GM13976 (cell line): ENCODE measurements around the gene PIP4P1.

ENCODE experiments used
- DNase-seq: peaks from one replicate; pipeline ENCODE4 v3.0.0; 2012; ENCODE audit warnings: low spot score
- in situ Hi-C: fragments of 300-500 bp; cut with MboI; formaldehyde crosslinking; loops from one replicate; pipeline ENCODE4 v1.12.0; 2022; ENCODE audit warnings: low sequenced_read_pairs, mixed read lengths, inconsistent platforms; ENCODE audit not compliant: unreplicated experiment
- TF ChIP-seq, protein P1 (sequence below): IDR thresholded peaks from 2 replicates; pipeline ENCODE4 v1.5.1; 2012; ENCODE audit warnings: borderline replicate concordance, mild to moderate bottlenecking; ENCODE audit not compliant: insufficient read depth; ENCODE audit errors: extremely low read depth, missing control alignments, control extremely low read depth

The PIP4P1 gene

DNA sequence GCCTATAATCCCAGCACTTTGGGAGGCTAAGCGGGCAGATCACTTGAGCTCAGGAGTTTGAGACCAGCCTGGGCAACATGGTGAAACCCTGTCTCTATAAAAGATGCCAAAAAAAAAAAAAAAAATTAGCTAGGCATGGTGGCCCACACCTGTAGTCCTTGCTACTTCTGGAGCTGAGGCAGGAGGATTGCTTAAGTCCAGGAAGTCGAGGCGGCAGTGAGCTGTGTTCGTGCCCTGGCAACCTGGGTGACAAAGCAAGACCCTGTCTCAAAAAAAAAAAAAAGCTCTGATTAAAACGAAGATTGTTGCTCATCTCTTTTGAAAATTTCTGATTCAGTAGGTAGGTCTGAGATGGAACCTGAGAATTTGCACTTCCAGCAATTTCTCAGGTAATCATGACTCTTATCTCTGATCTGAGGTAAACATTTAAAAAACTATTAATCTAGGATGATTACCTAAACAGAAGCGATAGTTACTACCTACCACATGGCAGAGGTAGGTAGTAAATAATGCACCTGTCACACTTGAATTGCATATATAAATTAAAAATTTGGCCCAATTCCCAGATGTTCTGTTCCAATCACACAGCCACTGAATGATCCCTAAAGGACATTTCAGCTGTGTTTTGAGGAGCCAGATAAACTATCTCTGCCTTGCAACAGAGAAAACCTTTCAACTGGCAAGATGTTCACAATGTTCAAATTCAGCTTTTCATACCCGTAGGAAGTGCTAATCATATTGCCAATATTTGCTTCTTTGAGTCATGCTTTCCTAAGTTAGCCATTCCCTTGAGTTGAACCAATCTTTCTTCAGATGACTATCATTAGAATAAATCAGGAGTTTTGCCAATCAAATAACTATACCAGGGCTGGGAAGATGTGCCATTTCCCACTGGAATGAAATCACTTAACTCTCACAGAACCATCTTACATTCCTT, 43.7 kb downstream of the PIP4P1 start:
- TF ChIP-seq, protein P1, sequence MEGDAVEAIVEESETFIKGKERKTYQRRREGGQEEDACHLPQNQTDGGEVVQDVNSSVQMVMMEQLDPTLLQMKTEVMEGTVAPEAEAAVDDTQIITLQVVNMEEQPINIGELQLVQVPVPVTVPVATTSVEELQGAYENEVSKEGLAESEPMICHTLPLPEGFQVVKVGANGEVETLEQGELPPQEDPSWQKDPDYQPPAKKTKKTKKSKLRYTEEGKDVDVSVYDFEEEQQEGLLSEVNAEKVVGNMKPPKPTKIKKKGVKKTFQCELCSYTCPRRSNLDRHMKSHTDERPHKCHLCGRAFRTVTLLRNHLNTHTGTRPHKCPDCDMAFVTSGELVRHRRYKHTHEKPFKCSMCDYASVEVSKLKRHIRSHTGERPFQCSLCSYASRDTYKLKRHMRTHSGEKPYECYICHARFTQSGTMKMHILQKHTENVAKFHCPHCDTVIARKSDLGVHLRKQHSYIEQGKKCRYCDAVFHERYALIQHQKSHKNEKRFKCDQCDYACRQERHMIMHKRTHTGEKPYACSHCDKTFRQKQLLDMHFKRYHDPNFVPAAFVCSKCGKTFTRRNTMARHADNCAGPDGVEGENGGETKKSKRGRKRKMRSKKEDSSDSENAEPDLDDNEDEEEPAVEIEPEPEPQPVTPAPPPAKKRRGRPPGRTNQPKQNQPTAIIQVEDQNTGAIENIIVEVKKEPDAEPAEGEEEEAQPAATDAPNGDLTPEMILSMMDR: no peak
- in situ Hi-C loops: no loop called here
- DNase-seq: no peak

DNA sequence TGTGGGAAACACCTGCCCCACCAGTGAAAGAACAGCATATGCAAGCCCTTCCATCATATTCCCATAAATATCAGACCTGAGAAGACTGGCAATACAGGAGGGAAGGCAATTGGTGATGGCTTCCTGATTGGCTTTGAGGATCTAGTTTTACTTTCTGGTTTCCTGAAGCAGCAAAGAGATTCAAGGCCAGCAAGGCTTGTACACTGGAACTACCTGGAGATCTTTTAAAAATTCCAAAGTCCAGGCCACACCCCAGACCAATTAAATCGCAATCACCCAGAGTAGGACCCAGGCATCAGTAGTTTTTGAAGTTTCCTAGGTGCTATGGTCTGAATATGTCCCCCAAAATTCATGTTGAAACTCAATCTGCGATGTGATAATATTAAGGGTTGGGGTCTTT, 45.0 kb downstream of the PIP4P1 start:
- DNase-seq: no peak
- TF ChIP-seq, protein P1: no peak
- in situ Hi-C loops: no loop called here

DNA sequence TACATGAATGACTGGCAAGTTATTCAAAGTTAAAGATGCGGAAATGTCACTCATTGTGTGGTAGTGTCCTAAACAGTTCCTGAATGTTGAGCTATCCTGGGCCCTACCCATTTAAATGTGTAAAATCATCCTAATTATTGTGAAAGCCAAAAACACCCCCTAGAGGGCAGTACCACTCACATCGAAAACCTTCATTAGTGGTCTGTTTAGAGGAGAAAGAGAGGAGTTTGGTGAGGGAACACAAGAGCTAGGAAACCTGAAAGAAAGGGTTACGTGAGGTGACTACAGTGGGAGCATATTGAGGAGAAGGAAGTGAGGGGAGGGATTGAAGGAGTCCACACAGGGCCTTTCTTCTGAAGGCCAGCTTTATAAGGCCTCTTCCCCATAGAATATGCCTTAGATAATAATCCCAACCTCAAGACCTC, 45.4 kb downstream of the PIP4P1 start:
- TF ChIP-seq, protein P1: peak; percentile 12
- in situ Hi-C loops: no loop called here
- DNase-seq: peak; percentile 54

DNA sequence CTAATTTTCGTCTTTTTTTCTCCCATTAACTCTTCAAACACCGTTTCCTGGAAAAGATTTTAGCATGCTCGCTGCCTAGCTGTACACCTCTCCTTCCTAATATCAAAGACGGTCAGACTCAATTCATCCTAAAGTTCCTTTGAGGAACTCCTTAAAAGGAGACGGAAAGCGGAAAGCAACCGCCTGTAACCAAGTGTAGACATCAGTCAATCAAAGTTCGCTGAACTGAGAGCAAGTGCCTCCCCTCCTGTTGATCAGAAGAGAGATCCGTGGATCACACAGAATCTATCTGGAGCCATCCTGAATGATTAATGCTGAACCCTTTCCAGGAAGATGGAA, 47.5 kb downstream of the PIP4P1 start:
- peak; percentile 66 for DNase-seq
- in situ Hi-C loops: no loop called here
- TF ChIP-seq, protein P1: no peak

DNA sequence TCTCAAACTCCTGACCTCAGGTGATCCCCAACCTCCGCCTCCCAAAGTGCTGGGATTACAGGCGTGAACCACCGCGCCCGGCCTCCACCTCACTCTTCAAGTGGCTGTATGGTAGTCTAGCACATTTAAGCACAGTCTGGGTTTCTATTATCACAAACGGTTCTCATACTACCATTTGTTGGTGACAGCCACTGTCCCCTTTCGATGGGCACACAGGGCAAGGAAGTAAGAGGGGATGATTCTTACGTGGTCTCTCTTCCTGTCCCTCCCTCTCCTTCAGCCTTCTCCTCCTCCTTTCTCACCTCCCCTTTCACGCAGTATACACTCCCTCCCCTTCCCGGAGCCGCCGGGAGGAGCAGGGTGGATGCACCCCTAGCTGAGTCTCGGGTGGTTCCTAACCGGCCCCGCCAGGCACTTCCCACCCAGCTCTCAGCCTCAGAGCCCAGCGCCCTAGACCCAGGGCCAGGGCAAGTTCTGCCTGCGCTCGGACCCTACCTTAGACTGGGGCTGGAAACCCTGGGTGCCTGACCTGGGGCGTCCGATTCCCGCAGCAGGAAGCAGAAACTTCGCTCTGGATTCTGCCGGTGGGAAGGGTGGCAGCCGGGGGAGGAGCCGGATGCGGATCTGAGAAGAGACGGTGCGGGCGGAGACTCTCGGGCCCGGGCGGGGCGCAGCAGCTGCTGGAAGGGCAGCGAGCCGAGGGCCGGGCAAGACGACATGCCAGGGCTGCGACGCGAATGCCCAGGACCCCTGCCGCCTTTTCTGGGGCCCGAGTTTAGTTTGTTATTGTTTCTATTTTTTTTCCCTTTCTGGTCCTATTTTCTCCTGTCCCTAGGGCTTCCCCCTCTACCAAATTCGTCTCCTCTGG, 48.1 kb downstream of the PIP4P1 start, which contains the start of gene TEP1:
Gene TEP1 (minus strand): TSS at position 626 of the 868 bp plus-strand sequence. CDS start 5,062 bp downstream, outside the sequence.
- TF ChIP-seq, protein P1: no peak
- peak; percentile 83 for DNase-seq
- in situ Hi-C loops: no loop called here

DNA sequence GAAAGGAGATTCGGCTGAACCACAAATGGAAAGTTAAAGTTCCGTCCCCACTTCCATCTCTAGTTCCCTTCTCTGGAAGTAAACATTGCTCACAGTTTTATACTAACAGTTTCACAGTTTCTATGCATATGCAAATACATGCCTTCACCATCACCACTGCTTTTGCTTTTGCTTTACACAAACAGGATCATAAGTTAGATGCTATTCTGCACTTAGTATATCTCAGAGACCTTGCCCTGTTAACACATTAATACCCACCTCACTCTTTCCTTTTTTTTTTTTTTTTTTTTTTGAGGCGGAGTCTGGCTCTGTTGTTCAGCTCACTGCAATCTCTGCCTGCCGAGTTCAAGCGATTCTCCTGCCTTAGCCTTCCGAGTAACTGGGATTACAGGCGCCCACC, 48.8 kb downstream of the PIP4P1 start:
- TF ChIP-seq, protein P1: no peak
- DNase-seq: no peak
- in situ Hi-C loops: no loop called here
